GM18909 (cell line): Measurements from ENCODE around the gene SH3BP5.

Experiments used
- ATAC-seq: cut with Tn5 transposase; IDR thresholded peaks from one replicate; pipeline ENCODE4 v1.9.1; 2021; ENCODE audit warnings: mild to moderate bottlenecking; ENCODE audit not compliant: unreplicated experiment, poor library complexity

Gene SH3BP5

GRCh38 chr3:15280853-15281532 lies 51.4 kb downstream of the SH3BP5 start:
- ATAC-seq: no peak

GRCh38 chr3:15279671-15280402 lies 52.5 kb downstream of the SH3BP5 start:
- ATAC-seq: no peak

GRCh38 chr3:15279205-15279604 lies 53.2 kb downstream of the SH3BP5 start:
- ATAC-seq: no peak

- ATAC-seq: no peak
Measured at GRCh38 chr3:15277861-15278500, 54.4 kb downstream of the SH3BP5 start.

- ATAC-seq: no peak
Measured at GRCh38 chr3:15276028-15276724, 56.2 kb downstream of the SH3BP5 start.

GRCh38 chr3:15273227-15273626 lies 59.2 kb downstream of the SH3BP5 start:
- ATAC-seq: no peak

GRCh38 chr3:15272426-15273196 lies 59.8 kb downstream of the SH3BP5 start:
- ATAC-seq: no peak

GRCh38 chr3:15271785-15272381 lies 60.5 kb downstream of the SH3BP5 start:
- peak; percentile 67 for ATAC-seq

- no peak for ATAC-seq
Measured at GRCh38 chr3:15271030-15271429, 61.4 kb downstream of the SH3BP5 start.

GRCh38 chr3:15269091-15269989 lies 63.0 kb downstream of the SH3BP5 start:
- peak; percentile 75 for ATAC-seq

GRCh38 chr3:15268033-15268631 lies 64.3 kb downstream of the SH3BP5 start:
- peak; percentile 42 for ATAC-seq

- no peak for ATAC-seq
Measured at GRCh38 chr3:15267502-15267901, 64.9 kb downstream of the SH3BP5 start.

GRCh38 chr3:15266510-15267376 lies 65.6 kb downstream of the SH3BP5 start:
- no peak for ATAC-seq

- no peak for ATAC-seq
Measured at GRCh38 chr3:15265655-15266509, 66.5 kb downstream of the SH3BP5 start.

- ATAC-seq: no peak
Measured at GRCh38 chr3:15264486-15264885, 67.9 kb downstream of the SH3BP5 start.

- ATAC-seq: no peak
Measured at GRCh38 chr3:15263926-15264325, 68.5 kb downstream of the SH3BP5 start.
